Urothelium cell line (cell line): Measurements from ENCODE around the gene ALG1.
A peak's percentile ranks its signal among the peaks of the same experiment; 100 is the strongest.
"Not testable (repeated sequence)": the region's sequence is repeated elsewhere in the genome, so short reads cannot be mapped to it uniquely, and the experiment has no call there.

Source experiments
- DNase-seq: peaks from one replicate; pipeline ENCODE4 v3.0.0; 2011; ENCODE audit warnings: low spot score, mixed read lengths
- FAIRE-seq: peaks from 2 replicates; lab custom pipeline; 2011; peaks lifted over from hg19 to GRCh38; lab: Jason Lieb, UNC

The ALG1 gene

GRCh38 chr16:5072334-5073278 is 963 bp downstream of the ALG1 start:
- FAIRE-seq, result no peak
- DNase-seq, result no peak

GRCh38 chr16:5073279-5073629 is 1.6 kb downstream of the ALG1 start:
- FAIRE-seq (no peak), DNase-seq (no peak)

- not testable (repeated sequence) for FAIRE-seq, DNase-seq
These were observed 2.1 kb downstream of the ALG1 start for GRCh38 chr16:5073771-5074170.

- DNase-seq (no peak), FAIRE-seq (no peak)
These were observed 4.0 kb downstream of the ALG1 start for GRCh38 chr16:5075637-5076036.

- no peak for FAIRE-seq
- DNase-seq, result no peak
These were observed 5.7 kb downstream of the ALG1 start for GRCh38 chr16:5077304-5077703.

- FAIRE-seq (no peak), DNase-seq (no peak)
These were observed 7.0 kb downstream of the ALG1 start for GRCh38 chr16:5078626-5079025.

- not testable (repeated sequence) for DNase-seq, FAIRE-seq
These were observed 8.8 kb downstream of the ALG1 start for GRCh38 chr16:5080461-5080860.

GRCh38 chr16:5080996-5081395 is 9.4 kb downstream of the ALG1 start:
- DNase-seq, FAIRE-seq: not testable (repeated sequence)

GRCh38 chr16:5083646-5084045 is 12.0 kb downstream of the ALG1 start:
- not testable (repeated sequence) for FAIRE-seq, DNase-seq

- not testable (repeated sequence) for DNase-seq, FAIRE-seq
These were observed 12.6 kb downstream of the ALG1 start for GRCh38 chr16:5084099-5084731.

GRCh38 chr16:5084802-5085201 is 13.2 kb downstream of the ALG1 start:
- peak; percentile 47 for DNase-seq
- not testable (repeated sequence) for FAIRE-seq

- DNase-seq, FAIRE-seq: not testable (repeated sequence)
These were observed 14.1 kb downstream of the ALG1 start for GRCh38 chr16:5085716-5086115.

- not testable (repeated sequence) for DNase-seq, FAIRE-seq
These were observed 16.6 kb downstream of the ALG1 start for GRCh38 chr16:5088086-5088790.

GRCh38 chr16:5088936-5089335 is 17.3 kb downstream of the ALG1 start:
- not testable (repeated sequence) for DNase-seq, FAIRE-seq

GRCh38 chr16:5089911-5090555 is 18.4 kb downstream of the ALG1 start:
- not testable (repeated sequence) for DNase-seq, FAIRE-seq

- not testable (repeated sequence) for DNase-seq, FAIRE-seq
These were observed 18.9 kb downstream of the ALG1 start for GRCh38 chr16:5090592-5090991.

GRCh38 chr16:5093081-5093480 is 21.4 kb downstream of the ALG1 start:
- not testable (repeated sequence) for FAIRE-seq, DNase-seq

- FAIRE-seq, DNase-seq: not testable (repeated sequence)
These were observed 22.1 kb downstream of the ALG1 start for GRCh38 chr16:5093746-5094145.

GRCh38 chr16:5095145-5095830 is 23.6 kb downstream of the ALG1 start:
- not testable (repeated sequence) for DNase-seq, FAIRE-seq
